GM19099 (cell line): ENCODE data around the gene PILRB.
A peak's percentile ranks its signal among the peaks of the same experiment; 100 is the strongest.

ENCODE experiments used
- POLR2A ChIP-seq: IDR thresholded peaks from 3 replicates; pipeline ENCODE4 v1.6.1; 2011; ENCODE audit warnings: low read depth; ENCODE audit not compliant: insufficient read length; ENCODE audit errors: extremely low read depth

PILRB gene

DNA sequence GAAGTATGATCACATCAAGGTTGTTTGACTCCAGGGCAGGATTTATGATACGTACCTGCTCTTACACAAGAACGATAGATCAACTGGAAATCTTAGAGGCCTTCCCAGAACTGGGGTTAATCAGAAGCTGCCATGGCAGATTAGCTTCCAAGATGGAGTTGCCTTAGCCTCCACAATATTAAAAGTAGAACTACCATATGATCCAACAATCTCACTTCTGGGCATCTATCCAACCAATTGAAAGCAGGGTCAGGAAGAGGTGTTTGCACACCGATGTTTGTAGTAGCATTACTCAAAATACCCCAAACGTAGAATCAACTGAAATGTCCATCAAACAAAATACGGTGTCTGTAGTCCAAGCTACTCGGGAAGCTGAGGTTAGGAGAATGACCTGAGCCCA, 6.6 kb downstream of the PILRB start:
- TF ChIP-seq POLR2A = no peak

DNA sequence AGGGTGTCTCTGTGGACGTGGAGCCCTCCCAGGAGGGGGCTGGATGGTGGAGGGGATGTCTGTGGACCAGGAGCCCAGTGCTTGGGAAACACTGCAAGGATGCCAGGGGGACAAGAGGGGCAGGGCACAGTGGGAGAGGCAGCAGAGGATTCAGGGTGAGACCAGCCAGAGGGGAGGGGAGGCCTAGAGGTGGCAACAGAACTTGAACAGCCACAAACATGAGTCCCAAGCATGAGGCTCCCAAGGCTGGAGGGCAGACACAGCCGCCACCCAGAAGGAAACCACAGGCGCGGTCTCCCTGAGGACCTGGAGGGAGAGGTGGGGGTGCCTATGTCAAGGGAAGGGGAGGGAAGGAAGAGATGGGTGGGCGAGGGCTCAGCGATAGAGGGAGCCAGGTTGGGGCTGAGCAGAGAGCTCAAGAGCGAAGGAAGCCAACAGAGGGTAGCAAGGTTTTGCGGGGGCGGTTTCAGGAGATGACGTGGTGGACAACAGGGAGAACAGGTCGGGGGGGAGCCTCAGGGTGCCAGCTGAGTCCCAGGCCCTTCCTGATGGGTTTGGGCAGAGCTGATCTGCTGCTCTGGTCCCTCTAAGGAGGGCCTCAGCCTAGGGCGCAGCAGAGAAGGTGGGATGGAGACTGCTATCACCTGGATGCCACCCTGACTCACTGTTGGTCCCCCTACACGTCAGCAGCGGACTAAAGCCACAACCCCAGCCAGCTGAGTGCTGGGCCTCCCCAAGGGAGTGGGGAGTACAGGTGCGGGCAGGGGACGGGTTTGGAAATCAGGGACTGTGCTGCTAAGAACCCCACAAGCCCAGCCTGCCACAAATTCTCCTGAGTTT, 8.7 kb downstream of the PILRB start:
- TF ChIP-seq POLR2A = peak; percentile 37

DNA sequence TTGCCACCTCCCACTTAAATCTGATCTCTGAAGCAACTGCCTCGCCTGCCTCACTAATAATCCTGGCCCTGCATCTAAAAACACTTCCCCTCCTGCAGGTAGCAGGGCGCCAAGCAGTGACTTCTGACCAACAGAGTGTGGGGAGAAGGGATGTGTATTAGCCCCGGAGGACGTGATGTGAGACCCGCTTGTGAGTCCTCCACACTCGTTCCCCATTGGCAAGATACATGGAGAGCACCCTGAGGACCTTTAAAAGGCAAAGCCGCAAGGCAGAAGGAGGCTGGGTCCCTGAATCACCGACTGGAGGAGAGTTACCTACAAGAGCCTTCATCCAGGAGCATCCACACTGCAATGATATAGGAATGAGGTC, 9.3 kb downstream of the PILRB start:
- TF ChIP-seq POLR2A = no peak

DNA sequence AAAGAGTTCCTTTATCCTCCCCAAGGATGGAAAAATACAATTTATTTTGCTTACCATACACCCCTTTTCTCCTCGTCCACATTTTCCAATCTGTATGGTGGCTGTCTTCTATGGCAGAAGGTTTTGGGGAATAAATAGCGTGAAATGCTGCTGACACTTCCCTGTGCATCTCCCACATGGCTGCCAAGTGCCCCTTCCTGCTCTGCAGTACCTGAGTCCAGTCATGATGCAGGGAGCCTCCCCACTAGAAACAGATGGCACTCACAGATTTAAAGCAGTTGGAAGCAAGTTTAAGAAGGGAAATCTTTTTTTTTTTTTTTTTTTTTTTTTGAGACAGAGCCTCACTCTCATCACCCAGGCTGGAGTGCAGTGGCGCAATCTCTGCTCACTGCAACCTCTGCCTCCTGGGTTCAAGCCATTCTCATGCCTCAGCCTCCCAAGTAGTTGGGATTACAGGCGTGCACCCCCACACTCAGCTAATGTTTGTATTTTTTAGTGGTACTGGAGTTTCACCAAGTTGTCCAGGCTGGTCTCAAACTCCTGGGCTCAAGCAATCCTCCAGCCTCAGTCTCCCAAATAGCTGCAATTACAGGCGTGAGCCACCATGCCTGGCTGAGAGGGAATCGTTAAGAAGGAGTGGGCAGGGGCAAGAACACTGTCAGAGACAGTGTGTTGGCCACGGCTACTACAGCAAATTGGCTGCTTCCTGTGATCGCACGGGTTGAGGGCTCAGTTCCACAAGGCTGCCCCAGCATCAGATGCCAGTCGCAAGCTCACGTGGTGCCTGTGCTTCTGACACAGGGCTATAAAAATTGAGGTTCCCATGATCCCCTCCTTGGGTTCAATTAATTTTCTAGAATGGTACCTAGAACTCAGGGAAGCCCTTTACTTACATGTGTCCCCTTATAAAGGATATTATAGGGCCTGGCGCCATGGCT, 10.0 kb downstream of the PILRB start:
- no peak for TF ChIP-seq POLR2A

DNA sequence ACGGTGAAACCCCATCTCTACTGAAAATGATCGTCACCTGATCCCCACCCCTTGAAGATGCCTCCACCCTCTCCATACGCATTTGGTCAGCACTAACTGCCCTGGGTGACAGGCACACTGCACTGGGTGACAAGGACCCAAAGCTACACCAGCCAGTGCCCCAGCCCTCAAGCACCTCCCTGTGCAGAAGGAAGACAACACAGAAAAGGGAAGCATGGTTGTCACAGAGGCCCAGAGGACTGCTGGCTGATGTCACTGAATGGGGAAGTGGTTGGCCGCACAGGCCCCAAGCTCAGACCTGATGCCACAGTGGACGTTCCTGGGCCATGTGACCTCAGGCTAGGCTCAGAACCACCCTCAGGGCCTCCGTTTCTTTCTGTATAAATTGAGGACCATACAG, 11.2 kb downstream of the PILRB start:
- TF ChIP-seq POLR2A = peak; percentile 48

DNA sequence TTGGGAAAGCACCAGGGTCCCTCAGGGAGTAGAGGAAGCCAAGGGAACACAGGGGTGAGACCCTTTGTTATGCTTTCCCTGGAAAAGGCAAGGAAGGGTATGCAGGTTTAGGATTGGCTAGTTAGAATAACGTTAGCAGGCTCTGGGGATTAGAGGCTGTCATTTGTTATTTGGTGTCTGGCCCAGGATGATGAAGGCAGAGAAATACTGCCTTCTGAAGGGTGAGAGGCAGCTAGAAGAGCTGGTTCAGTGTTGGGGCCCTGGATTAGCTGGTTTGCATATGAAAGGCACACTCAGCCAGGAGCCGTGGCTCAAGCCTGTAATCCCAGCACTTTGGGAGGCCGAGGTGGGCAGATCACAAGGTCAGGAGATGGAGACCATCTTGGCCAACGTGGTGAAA, 12.4 kb downstream of the PILRB start:
- no peak for TF ChIP-seq POLR2A

DNA sequence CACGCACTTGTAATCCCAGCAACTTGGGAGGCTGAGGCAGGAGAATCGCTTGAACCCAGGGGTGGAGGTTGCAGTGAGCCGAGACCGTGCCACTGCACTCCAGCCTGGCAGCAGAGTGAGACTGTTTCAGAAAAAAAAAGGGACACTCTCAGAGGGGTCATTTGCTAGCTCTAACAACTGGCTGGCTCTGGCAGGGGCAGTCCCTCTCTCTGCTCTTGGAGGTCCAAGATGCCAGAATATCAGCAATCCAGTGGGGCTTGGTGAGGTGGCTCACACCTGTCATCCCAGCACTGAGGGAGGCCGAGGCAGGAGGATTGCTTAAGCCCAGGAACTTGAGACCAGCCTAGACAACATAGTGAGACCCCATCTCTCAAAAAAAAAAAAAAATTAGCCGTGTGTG, 12.8 kb downstream of the PILRB start:
- no peak for TF ChIP-seq POLR2A

DNA sequence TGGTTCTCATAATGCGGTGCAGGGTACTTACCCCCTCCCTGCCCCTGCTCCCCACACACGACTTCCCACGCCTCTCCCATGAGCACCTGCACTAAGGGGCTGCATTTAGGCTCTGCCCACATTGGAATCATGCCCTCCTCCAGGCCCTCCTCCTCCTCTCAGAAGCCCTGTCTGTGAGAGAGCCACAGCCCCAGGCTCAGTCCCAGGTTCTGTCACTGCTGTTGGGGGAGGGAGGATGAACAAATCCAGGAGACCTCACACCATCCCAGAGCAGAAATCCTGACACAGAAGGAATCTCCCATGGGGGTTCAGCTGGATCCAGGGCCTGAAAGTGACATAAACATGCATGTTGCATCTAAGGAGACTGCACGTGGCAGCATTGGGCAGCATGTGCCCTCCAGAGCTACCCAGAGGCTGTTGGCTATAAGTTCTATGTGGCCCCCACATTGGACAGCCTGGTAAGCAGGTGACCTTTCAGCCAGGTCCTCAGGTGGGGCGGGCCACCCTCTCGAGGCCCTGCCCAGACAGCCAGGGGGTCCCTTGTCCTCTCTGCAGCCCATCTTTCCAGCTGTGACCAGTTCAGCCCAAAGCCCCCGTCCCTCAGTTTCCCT, 13.7 kb downstream of the PILRB start:
- TF ChIP-seq POLR2A = no peak

DNA sequence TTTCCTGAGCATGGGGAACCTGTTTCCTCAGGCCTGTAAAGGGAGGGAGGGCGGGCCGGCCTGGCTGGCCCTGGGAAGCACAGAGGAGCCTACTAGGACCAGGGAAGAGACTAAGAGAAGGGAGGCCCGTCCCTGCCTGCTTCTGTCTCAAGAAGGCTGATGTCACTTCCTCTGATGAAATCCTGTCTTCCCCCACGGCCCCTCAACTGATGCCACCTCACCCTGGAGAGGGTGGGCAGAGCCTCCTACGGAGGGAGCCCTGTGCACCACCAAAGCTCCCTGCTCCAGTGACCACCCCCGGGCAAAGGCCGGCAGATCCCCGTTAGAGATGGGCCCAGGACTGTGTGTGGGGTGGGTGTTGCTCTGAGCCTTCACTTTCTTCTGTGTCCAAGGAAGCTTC, 14.3 kb downstream of the PILRB start:
- no peak for TF ChIP-seq POLR2A

DNA sequence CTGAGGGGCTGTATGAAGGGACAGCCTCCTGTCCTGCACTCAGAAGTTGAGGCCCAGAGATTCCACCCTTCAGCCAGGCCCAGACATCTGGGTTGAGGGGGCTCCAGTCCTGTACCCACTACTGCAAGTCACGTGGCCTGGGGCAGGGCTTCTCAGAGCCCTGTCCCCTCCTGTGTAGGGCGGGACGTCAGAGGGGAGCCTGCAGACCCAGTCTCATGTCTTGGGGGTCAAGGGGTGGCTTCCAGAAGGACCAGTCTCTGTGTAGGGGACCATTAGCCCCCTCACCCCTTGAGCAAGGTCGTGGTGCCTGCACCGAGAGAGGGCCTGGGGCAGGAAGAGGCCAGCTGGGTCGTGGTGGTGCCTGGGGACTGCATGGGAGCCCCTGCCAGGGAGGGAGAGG, 14.8 kb downstream of the PILRB start:
- no peak for TF ChIP-seq POLR2A

DNA sequence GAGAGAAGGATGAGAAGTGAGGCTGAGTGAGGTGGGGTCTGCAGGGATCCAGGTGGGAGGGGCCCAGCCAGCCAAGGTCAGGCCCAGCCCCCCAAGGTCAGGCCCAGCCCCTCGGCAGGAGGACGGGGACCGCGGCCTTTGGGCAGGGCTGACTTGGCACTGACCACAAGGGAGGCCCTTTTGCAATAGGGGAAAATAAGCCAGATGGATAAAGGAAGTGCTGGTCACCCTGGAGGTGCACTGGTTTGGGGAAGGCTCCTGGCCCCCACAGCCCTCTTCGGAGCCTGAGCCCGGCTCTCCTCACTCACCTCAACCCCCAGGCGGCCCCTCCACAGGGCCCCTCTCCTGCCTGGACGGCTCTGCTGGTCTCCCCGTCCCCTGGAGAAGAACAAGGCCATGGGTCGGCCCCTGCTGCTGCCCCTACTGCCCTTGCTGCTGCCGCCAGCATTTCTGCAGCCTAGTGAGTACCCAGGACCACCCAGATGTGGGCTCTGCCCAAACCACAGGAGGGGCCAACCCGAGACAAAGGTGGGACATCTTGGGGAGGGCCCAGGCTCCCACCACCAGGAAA, 15.4 kb downstream of the PILRB start, which contains the start of gene PILRA:
Gene PILRA, plus strand, starts transcription at position 227 of the 571 bp plus-strand sequence. Its CDS starts 170 bp downstream, at position 397.
- TF ChIP-seq POLR2A = no peak

DNA sequence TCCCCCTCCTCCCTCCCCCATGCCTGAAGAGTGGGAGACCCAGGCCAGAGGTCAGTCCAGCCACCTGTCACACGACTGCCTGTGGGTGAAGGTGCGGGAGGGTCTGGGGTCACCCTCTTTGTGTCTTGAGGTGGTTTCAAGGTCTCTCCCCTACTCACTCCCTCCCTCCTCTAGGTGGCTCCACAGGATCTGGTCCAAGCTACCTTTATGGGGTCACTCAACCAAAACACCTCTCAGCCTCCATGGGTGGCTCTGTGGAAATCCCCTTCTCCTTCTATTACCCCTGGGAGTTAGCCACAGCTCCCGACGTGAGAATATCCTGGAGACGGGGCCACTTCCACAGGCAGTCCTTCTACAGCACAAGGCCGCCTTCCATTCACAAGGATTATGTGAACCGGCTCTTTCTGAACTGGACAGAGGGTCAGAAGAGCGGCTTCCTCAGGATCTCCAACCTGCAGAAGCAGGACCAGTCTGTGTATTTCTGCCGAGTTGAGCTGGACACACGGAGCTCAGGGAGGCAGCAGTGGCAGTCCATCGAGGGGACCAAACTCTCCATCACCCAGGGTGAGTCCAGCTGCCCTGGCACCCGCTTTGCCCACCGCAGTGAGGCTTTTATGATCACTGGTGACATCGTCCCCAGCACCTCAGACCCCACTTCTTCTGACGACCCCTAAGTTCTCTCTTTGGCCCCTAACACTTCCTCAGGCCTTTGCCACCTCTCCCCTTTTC, 16.1 kb downstream of the PILRB start:
- TF ChIP-seq POLR2A = peak; percentile 26

DNA sequence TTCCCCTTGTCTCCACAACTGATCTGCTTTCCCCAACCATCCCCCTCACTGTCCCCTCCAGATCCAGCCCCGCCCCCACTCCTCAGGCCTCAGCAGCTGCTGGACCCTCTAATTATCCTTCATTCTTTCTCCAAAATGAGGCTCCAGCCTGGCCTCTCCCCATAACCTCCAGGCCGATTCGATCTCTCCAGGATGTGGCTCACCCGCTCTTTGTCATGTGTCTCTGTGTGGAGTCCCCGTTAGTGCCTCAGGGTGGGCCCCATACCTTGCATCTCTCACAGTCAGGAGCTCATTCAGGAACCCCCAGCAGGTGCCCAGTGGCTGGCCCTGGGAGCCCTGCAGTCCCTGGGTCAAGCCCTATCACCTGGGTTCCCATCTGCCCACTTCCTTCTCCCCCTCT, 16.7 kb downstream of the PILRB start:
- no peak for TF ChIP-seq POLR2A

DNA sequence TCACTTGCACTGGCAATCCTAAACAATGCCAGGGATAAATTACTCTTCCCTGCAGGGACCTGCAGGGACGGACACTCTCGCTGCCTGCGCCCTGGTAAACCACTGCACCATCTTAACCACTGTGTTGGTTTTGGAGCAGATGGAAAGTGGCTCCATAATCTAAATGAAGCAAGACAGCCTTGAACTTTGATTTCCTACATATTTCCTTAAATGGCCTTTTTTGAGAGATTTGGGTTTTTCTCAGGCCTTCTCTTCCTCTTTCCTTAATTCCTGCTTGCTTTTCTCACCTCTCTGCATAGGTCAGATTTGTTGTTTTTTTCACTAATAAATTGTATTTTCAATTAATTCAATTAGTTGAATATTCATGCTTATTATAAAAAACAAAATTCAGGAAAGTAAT, 18.1 kb downstream of the PILRB start:
- no peak for TF ChIP-seq POLR2A
